Ramos (cell line): ENCODE results near the gene IGIP.

Source experiments
- in situ Hi-C: fragments of 300-500 bp; cut with MboI; formaldehyde crosslinking; loops from one replicate; pipeline ENCODE4 v1.14.3; 2022; ENCODE audit warnings: low sequenced_read_pairs; ENCODE audit not compliant: unreplicated experiment

IGIP gene

GRCh38 chr5:140136624-140137023, 10.9 kb downstream of the IGIP start:
- in situ Hi-C loops = no loop called here

GRCh38 chr5:140140435-140140834, 14.7 kb downstream of the IGIP start:
- in situ Hi-C loops = no loop called here

DNA sequence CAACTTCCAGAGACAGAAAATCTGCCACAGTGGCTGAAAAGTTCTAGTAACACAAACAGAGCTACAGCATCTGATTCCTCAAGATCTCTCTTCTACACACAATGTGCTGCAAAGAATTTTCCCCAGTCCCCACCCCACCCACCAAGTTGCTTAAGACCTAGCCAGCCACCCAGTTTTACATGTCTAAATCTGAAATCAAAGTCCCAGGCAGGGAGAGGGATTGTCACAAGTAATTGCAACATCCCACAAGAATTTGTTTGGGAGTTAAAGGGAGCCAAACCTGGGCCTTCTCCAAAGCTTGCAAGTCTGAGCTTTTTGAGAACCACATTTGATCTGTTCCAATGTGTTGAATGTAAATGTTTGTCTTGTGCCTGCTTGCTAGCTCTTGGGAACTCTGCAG, 15.5 kb downstream of the IGIP start:
- in situ Hi-C loops = no loop called here

DNA sequence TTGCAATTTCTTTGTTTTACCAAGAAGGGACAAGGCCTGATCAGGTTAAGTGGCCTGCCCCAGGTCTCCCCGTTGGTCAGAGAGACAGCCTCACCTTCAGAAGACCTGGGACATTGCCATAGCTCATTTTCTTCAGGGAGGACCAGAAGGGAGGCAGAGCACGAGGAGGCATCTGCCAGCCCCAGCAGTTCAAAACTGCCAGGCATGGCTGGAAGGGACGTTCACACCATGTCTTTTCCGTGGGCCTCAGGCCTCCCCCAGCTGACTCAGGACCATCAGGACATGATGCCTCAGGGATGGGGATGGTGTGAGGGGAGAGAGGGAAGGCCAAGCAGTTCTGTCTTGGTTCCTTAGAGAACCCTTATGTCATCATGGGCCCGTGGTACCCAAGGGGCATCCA, 16.5 kb downstream of the IGIP start:
- in situ Hi-C loops = no loop called here

DNA sequence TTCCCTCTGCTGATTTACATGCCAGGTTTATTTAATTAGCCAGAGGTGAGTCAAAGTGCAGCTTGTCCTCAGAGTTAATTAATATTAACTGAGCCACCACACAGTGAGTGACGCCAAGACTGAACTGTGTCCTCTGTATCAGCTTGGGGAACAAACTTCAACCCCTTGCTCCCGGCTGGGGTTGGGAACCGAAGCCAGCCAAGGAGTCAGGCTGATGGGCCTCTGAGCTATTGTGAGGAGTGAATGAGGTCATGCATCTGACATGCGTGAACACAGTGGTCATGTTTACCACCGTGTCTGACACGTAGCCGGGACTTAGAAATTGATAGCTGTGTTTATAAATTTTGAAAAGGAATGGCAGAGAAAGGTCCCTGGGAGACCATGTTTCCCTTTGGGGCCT, 17.1 kb downstream of the IGIP start:
- in situ Hi-C loops = no loop called here

DNA sequence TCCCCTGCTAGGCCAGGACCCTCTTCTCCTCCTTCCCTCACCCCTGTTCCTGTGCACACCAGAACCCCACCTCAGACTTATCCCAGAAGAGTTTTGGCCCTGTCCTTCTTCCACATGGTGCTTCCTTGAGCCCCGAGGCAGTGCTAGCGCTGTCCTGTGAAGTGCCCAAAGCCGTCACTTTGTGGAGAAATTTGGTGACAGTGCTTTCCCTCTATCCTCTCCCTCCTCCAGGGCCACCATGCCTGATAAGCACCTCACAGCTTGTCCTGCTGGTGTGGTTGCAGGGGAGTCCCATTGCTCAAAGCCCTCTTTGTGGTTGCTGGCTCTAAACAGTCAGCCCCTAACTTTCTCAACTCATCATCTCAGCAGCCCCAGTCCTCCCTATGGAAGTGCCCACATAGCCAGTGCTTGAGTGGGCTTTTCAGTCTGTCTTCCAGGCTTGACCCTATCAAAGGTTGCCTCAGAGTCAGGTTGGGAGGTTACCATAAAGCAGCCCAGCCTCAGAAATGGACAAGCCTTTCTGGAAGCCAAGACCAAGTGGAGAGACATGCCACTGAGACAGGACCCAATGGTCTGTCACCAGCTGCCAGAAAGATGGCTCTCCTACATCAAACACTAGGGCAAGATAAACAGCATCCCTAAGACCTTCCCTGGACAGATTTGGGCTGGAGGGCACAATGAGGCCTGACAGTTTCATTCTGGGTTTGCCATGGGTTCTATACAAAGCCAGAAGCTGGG, 18.0 kb downstream of the IGIP start:
- in situ Hi-C loops = no loop called here

GRCh38 chr5:140145256-140145655, 19.5 kb downstream of the IGIP start:
- in situ Hi-C loops = no loop called here

GRCh38 chr5:140145818-140146522, 20.2 kb downstream of the IGIP start:
- in situ Hi-C loops = no loop called here

DNA sequence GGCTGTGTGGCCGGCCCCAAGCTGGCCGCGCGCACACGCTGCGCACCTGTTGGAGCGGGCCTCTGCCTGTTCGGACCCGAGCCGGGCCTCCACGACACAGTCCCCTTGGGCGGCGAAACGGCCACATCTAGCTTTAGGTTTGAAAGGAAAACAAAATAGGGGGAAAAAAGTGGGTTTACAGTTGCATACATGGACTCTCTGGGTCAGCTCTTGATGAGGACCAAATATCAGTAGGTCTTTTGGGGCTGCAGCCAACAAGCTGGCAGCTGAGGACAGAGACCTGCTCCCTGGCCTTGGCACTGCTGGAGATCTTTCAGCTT, 20.7 kb downstream of the IGIP start:
- in situ Hi-C loops = no loop called here

GRCh38 chr5:140147460-140147859, 21.7 kb downstream of the IGIP start:
- in situ Hi-C loops = no loop called here

- in situ Hi-C loops = no loop called here
These were observed 22.8 kb downstream of the IGIP start for GRCh38 chr5:140148508-140148907.

DNA sequence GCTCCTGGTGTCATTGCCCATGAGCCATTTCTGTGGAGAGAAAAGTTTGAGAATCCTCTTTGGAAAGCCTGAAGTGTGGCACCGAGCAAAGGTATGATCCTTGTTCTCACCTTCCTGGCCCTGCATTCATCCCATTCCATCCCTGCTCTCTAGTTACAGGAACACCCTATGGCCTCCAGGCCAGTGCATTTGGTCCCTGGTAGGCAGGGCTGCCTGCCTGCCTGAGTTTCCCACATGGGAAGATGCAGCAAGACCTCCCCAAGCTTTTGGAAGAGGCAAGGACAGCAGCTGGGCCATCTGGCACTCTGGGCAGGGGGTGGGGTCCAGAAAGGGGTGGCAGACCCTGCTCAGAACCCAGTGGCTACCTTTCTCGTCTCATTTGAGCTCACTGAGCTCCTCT, 24.5 kb downstream of the IGIP start:
- in situ Hi-C loops = loop anchor here (10.0 kb wide), 1 partner anchor 365 kb away; no protein-coding TSS in a partner anchor

DNA sequence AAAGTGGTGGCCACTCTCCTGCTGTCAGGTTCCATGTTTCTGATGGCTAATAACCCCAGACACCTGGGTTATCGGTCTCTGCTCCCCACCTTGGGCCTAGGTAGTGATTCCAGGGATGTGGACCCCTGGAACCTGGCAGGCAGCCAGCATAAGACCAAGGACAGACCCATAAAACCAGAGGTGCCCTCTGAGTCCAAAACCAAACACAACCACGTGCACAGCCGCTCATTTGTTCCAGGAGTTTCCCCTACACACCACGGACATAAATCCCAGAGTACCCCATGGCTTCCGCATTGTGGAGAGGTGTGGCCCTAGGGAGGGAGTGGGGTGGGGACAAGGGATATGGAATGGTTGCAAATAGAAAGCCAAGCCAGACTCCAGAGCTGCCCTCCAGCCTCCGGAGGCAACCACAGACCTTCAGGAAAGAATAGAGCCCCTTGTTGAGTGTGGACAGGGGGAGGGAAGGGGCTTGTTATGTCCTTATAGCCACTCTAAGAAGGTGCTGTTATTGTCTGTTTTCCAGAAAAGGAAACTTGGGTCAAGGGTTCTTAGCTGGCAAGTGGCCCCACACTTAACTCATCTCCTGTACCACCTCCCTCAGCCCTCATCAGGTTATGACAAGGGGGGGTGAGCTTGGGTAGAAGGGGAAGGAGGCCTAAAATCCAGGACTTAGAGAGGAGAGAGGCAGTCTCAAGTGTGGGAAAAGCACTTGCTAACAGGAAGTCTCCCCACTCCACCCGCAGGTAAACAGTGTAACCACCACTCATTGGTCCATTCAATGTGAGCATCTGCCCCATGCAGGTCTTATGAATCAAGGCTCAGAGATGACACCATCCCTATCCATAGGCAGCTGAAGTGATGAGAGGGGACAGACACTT, 25.6 kb downstream of the IGIP start:
- in situ Hi-C loops = loop anchor here (10.0 kb wide), 1 partner anchor 367 kb away; no protein-coding TSS in a partner anchor

GRCh38 chr5:140152022-140152999, 26.6 kb downstream of the IGIP start:
- in situ Hi-C loops = loop anchor here (10.0 kb wide), 1 partner anchor 368 kb away; no protein-coding TSS in a partner anchor

GRCh38 chr5:140153255-140153654, 27.5 kb downstream of the IGIP start:
- in situ Hi-C loops = loop anchor here (10.0 kb wide), 1 partner anchor 368 kb away; no protein-coding TSS in a partner anchor

GRCh38 chr5:140153905-140154304, 28.2 kb downstream of the IGIP start:
- in situ Hi-C loops = loop anchor here (10.0 kb wide), 1 partner anchor 369 kb away; no protein-coding TSS in a partner anchor

DNA sequence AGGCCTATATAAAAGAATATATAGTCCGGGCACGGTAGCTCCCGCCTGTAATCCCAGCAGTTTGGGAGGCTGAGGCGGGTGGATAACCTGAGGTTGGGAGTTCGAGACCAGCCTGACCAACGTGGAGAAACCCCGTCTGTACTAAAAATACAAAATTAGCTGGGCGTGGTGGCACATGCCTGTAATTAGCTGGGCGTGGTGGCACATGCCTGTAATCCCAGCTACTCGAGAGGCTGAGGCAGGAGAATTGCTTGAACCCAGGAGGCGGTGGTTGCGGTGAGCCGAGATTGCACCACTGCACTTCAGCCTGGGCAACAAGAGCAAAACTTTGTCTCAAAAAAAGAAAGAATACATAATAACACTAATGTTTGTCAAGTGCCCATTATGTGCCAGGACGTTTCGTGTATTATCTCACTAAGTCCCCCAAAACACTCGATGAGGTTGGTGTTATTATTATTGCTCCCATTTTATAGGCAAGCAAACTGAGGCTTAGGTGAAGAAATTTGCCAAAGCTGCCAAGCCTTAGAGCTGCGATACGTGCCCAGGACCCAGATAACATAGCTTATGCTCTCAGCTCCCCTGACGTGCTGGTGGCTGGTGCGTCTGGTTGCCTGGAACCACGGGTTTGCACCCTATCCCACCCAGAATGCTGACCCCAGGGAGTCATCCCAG, 29.1 kb downstream of the IGIP start:
- in situ Hi-C loops = loop anchor here (5.0 to 10.0 kb wide), 2 partner anchors 83 to 370 kb away; no protein-coding TSS in a partner anchor

- in situ Hi-C loops = loop anchor here (5.0 to 10.0 kb wide), 2 partner anchors 85 to 372 kb away; no protein-coding TSS in a partner anchor
These were observed 31.5 kb downstream of the IGIP start for GRCh38 chr5:140157032-140157781.
